ENCODE measurements around the gene BUB3.
"Not testable (repeated sequence)": the region's sequence is repeated elsewhere in the genome, so short reads cannot be mapped to it uniquely, and the experiment has no call there.

The BUB3 gene

DNA sequence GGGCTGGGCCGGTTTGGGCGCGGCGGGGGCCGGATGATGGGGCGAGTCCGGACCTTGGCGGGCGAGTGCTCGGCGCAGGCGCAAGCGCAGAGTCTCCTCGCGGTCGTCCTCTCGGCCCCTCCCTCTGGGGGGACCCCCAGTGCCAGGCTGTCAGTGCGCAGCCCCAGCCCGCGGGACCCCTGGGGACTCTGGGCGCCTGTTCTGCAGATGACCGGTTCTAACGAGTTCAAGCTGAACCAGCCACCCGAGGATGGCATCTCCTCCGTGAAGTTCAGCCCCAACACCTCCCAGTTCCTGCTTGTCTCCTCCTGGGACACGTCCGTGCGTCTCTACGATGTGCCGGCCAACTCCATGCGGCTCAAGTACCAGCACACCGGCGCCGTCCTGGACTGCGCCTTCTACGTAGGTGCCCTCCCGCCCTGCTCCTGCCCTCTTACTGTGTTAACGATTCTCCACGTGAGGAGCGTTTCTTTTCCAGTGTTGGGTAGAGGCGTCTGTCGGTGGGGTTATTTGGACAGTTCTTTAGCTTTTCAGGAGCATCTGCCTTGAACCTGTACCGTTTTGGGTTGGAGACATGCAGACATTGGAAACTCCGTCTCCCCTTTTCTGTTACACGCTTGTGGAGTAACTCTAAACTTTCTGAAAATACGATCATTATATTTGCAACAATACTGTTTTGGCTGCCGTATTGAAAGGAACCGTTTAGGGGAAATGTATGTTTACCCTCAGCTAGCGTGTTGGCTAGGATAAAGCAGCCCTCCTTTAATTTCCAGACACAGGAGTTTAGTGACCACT, 706 bp downstream of the BUB3 start:
- DNase-seq (ENCODE audit: low read depth in 2 of 2): no peak

DNA sequence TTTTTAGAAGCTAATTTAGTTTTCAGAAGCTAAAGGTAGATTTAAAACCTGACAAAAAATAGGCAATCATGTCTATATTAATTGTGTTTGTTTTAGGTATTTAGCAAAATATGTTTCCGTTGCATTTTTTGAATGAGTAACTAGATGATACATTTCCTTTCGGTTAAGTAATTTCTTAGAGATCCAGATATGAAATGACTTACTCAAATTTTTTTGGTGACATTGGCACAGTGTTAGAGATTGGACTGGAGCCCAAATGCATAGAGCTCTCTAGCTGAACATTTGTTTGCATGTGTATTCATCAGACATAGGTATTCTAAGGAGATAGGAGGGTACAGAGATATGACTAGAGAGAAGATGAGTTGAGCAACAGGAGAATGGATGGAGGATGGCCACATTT, 1.9 kb downstream of the BUB3 start:
- no peak for DNase-seq (ENCODE audit: low read depth in 2 of 2)

GRCh38 chr10:123157210-123157609, 3.0 kb downstream of the BUB3 start:
- DNase-seq (ENCODE audit: low read depth in 2 of 2): no peak

GRCh38 chr10:123158682-123159081, 4.5 kb downstream of the BUB3 start:
- DNase-seq (ENCODE audit: low read depth in 2 of 2): no peak

- DNase-seq (ENCODE audit: low read depth in 2 of 2): no peak
Observed at GRCh38 chr10:123160311-123160980, 6.2 kb downstream of the BUB3 start.

- no peak for DNase-seq (ENCODE audit: low read depth in 2 of 2)
Observed at GRCh38 chr10:123164319-123164718, 10.1 kb downstream of the BUB3 start.

DNA sequence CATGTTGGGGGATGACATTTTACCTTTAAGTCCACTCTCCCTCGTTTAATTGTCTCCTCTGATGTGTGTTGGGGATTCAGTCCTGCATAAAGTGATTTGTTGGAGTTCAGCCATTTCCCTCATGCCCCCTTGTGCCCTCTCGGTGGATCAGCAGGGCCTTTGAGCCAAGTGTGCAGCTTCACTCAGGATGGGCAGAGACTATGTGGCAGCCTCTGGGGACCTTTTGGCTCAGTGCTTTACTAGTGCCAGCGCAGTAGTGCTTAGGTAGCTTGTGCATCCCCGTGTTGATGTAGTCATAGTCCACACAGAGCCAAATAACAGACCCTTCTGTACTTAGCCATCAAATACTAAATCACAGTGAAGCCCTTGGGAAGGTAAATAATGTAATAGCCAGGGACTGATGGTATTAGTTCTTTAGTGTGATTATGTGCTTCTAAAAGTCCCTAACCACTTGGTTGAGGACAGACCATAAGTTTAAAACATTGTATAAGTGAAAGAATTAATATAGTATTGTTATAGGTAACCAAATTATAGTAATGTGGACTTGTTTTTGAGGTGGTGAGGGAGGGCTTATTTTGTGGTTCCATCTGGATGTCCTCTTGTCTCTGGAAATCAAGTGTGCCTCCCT, 11.4 kb downstream of the BUB3 start:
- no peak for DNase-seq (ENCODE audit: low read depth in 2 of 2)

GRCh38 chr10:123166618-123167017, 12.4 kb downstream of the BUB3 start:
- no peak for DNase-seq (ENCODE audit: low read depth in 2 of 2)

DNA sequence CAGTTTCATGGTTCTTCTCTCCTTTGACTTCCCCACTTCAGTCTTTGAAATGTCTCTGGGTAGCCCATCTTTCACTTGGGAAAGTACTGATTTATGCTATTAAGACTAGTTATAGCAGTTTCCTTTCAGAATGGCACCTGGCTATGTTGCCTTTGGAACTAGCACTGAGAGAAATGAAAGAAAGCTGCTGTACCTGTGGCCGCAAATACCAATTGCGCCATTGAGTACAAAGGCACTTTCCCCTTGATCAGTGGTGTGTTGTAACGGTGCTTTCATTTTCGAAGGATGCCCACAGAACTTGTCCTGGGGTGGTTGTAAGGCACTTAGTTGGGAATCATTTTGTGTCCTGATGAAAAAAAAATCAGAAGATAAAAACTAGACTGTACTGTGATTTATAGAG, 16.8 kb downstream of the BUB3 start:
- DNase-seq (ENCODE audit: low read depth in 2 of 2): no peak

DNA sequence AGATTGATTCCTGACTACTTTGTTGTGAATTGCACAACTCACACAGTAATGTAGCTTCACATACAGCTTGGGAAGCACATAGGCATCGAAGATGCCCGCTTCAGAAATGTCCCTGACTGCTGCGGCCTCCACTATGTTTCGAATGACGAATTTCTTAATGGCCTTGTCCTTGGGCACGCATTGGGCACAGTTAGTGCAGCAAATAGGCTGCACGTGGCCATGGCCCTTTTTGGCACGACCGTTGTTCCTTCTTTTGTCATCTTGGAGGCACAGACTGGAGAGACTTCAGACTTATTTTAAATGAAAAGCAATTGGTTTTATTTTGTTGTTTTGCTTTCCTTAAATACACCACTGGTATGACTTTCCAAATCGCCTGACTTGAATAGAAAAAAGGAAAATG, 17.4 kb downstream of the BUB3 start:
- not testable (repeated sequence) for DNase-seq (ENCODE audit: low read depth in 2 of 2)

DNA sequence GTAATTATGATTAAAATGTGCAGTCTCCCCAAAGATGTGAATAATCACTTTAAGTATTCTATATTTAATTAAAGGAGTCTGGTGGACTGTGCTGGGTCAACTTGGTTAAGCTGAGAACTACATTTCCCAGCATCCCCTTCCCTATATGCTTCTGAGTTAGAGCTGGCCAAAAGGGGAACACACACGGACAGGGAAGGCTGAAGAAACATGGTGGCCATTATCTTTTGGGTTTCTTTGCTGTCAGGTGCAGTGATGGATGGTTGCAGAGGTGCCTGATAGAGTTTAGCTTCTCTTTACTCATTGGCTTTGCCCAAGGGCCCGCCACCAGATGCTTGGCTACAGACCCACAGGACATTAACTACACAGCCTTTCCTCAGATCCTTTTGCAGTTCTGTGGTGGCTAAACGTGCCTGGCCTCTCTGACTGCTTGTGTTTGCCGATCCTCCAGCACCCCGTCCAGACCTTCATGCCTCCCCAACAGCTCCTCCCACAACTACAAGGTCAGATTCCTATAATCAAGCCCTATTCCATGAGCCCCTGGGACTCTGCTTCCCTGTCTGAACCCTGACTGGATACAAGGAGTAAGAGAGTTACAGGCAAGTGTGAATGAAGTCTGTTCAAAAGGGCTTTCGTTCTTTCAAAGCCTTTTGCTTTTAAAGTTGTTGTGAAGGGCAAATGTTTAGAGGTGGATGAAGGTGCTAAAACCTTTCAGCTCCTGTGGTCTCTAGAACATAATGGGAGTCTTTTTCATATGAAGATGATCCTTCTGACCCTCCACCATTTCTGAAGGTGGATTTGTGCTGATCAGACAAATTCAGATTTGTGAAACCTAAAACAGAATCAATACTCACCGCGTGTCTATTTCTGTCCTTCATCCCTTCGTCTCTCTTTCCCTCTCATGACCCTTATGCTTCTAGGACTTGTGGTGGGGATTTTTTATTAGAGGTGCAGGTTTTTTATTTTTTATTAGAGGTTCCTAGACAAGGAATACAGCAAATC, 21.5 kb downstream of the BUB3 start:
- no peak for DNase-seq (ENCODE audit: low read depth in 2 of 2)

DNA sequence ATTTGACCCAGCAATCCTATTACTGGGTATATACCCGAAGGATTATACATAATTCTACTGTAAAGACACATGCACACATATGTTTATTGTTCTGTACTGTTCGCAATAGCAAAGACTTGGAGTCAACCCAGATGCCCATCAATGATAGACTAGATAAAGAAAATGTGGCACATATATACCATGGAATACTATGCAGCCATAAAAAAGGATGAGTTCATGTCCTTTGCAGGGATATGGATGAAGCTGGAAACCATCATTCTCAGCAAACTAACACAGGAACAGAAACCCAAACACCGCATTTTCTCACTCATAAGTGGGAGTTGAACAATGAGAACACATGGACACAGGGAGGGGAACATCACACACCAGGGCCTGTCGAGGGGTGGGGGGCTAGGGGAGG, 24.2 kb downstream of the BUB3 start:
- not testable (repeated sequence) for DNase-seq (ENCODE audit: low read depth in 2 of 2)

- DNase-seq (ENCODE audit: low read depth in 2 of 2): no peak
Observed at GRCh38 chr10:123180101-123181090, 26.2 kb downstream of the BUB3 start.

DNA sequence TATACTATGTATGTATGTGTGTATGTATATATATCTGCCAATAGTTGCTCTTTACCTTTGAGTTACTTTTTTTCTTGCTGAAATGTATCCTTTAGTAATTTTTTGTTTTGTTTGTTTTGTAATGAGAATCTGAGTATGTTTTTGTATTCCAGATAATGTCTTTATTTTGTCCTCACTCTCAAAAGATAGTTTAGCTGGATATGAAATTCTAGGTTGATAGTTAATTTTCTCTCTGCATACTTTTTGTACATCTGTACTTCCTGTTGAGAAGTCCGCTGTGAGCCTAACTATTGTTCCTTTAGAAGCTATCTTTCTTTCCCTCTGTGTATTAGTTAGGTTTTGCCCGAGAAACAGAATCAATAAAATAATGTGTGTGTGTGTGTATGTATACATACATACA, 29.5 kb downstream of the BUB3 start:
- DNase-seq (ENCODE audit: low read depth in 2 of 2): no peak

DNA sequence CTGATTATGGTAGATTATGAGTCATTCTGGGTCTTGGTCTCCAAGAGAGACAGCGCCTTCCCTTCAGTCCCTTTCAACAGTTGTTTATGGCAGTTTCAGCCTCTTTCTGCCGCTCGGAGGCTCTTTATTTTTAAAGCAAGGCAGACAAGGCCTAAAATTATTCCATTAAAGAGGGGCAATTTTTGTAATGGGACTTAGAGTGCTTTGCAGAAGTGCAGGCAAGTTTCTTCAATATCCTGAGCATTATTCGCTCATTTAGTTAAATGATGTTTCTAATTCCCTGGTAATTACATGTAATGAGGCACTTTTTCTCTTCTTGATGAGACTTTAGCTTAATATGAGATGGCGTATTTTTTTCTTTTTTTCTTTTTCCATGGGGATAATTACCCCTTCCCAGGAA, 33.6 kb downstream of the BUB3 start:
- DNase-seq (ENCODE audit: low read depth in 2 of 2): no peak

- no peak for DNase-seq (ENCODE audit: low read depth in 2 of 2)
Observed at GRCh38 chr10:123191886-123192285, 37.7 kb downstream of the BUB3 start.

- DNase-seq (ENCODE audit: low read depth in 2 of 2): no peak
Observed at GRCh38 chr10:123194056-123194455, 39.9 kb downstream of the BUB3 start.

- DNase-seq (ENCODE audit: low read depth in 2 of 2): no peak
Observed at GRCh38 chr10:123200531-123200930, 46.3 kb downstream of the BUB3 start.

- DNase-seq (ENCODE audit: low read depth in 2 of 2): no peak
Observed at GRCh38 chr10:123202506-123202905, 48.3 kb downstream of the BUB3 start.

GRCh38 chr10:123203393-123204126, 49.4 kb downstream of the BUB3 start:
- DNase-seq (ENCODE audit: low read depth in 2 of 2): no peak
